OCI-LY7 (cell line): ENCODE results near the gene PPIL6.

Experiments used
- CTCF ChIP-seq: fragments of 200-600 bp; sonication (generic); conservative IDR thresholded peaks from 2 replicates; pipeline ENCODE4 v1.5.1; 2014; ENCODE audit warnings: mild to moderate bottlenecking, antibody characterized with exemption, low read length, moderate library complexity, mixed read lengths
- EZH2phosphoT487 ChIP-seq: fragments of 200-600 bp; sonication (generic); IDR thresholded peaks from 2 replicates; pipeline ENCODE4 v1.6.1; 2018; ENCODE audit warnings: low read depth, borderline replicate concordance, mild to moderate bottlenecking, mixed run types, antibody characterized with exemption, low read length, moderate library complexity, mixed read lengths

- TF ChIP-seq CTCF (no peak), EZH2phosphoT487 (no peak)
Observed at GRCh38 chr6:109469591-109470189, 29.3 kb upstream of the PPIL6 start.
